ENCODE results near the gene NTRK3.
"Not testable (repeated sequence)": the region's sequence is repeated elsewhere in the genome, so short reads cannot be mapped to it uniquely, and the experiment has no call there.

The NTRK3 gene

DNA sequence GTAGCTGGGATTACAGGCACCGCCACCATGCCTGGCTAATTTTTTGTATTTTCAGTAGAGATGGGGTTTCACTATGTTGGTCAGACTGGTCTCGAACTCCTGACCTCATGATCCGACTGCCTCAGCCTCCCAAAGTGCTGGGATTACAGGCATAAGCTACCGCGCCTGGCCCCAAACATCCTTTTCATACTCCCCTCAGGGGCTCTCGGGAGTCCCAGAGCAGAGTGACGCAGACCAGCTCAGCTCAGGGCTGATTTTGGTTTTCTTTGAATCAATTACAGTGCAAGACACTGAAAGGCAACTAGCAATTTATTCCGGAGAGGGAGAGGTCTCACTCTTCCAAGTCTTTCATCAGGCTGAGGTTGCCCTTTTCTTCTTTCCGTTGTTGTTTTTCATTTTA lies 184.4 kb downstream of the NTRK3 start:
- intact Hi-C loops (cut with micrococcal nuclease); H3K9me3 Mint-ChIP-seq; H3K27me3 Mint-ChIP-seq: not testable (repeated sequence)

GRCh38 chr15:88071141-88071540 lies 185.4 kb downstream of the NTRK3 start:
- Mint-ChIP-seq H3K9me3 (no peaks in the 10 kb centered on the region), H3K4me3 (no peak overlapping the region), H3K27ac (no peak overlapping the region), H3K27me3 (no peaks in the 10 kb centered on the region), H3K36me3 (ENCODE audit: low read depth) (no peaks in the 10 kb centered on the region), H3K4me1 (ENCODE audit: low read depth) (no peaks in the 10 kb centered on the region)
- intact Hi-C loops (cut with micrococcal nuclease): no loop called here

More for the DNA sequence above, 184.4 kb downstream of the NTRK3 start:
- not testable (repeated sequence) for H3K27ac Mint-ChIP-seq; H3K36me3 Mint-ChIP-seq (ENCODE audit: low read depth); H3K4me3 Mint-ChIP-seq; H3K4me1 Mint-ChIP-seq (ENCODE audit: low read depth)

GRCh38 chr15:88069561-88069960 lies 187.0 kb downstream of the NTRK3 start:
- Mint-ChIP-seq H3K36me3 (ENCODE audit: low read depth) (no peaks in the 10 kb centered on the region), H3K27ac (no peak overlapping the region), H3K4me3 (no peak overlapping the region), H3K4me1 (ENCODE audit: low read depth) (no peaks in the 10 kb centered on the region), H3K9me3 (no peaks in the 10 kb centered on the region), H3K27me3 (no peaks in the 10 kb centered on the region)
- intact Hi-C loops (cut with micrococcal nuclease): no loop called here

DNA sequence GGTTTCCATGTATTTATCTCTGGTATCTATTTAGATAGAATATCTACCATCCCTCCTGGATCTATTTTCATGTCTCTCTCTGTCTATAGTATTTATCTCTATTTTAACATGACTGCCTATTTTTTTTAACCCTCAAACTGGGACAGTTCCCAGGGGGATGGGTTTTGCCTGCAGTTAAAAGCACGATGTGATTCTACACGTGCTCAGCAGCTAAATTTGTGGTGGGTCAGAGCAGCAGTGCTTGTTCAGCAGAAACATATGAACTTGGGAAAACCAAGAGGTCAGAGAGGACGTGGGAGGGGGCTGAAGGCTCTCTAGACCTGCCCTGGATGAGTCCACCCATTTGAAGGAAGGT lies 189.2 kb downstream of the NTRK3 start:
- H3K36me3 Mint-ChIP-seq (ENCODE audit: low read depth): no peaks in the 10 kb centered on the region
- intact Hi-C loops (cut with micrococcal nuclease): no loop called here
- no peak overlapping the region for H3K4me3 Mint-ChIP-seq
- H3K27ac Mint-ChIP-seq: no peak overlapping the region
- H3K4me1 Mint-ChIP-seq (ENCODE audit: low read depth): no peaks in the 10 kb centered on the region
- H3K27me3 Mint-ChIP-seq: no peaks in the 10 kb centered on the region
- no peaks in the 10 kb centered on the region for H3K9me3 Mint-ChIP-seq

- no peaks in the 10 kb centered on the region for H3K36me3 Mint-ChIP-seq (ENCODE audit: low read depth)
- H3K27ac Mint-ChIP-seq: no peak overlapping the region
- intact Hi-C loops (cut with micrococcal nuclease): no loop called here
- H3K9me3 Mint-ChIP-seq: no peaks in the 10 kb centered on the region
- no peak overlapping the region for H3K4me3 Mint-ChIP-seq
- no peaks in the 10 kb centered on the region for H3K27me3 Mint-ChIP-seq
- H3K4me1 Mint-ChIP-seq (ENCODE audit: low read depth): no peaks in the 10 kb centered on the region
Measured at GRCh38 chr15:88066636-88067330, 189.8 kb downstream of the NTRK3 start.

DNA sequence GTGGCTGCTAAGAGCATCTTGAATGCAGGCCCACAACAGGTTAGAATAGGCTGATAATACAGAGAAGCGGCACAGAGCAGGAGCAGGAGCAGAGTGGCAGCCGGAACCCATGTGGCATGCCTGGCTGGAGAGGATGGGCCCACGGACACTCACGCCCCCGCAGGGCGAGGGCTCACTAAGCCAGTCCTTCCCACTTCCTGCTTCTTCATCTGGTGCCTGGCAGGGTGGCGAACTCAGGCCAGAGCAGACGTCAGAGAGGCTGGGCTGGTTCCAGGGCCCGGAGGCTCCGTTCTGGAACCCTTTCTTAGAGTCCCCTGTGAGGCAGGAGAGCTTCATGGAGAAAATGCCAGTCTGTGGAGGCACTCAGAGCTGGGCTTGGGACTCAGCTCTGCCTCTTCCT lies 195.1 kb downstream of the NTRK3 start:
- intact Hi-C loops (cut with micrococcal nuclease): no loop called here
- no peaks in the 10 kb centered on the region for H3K9me3 Mint-ChIP-seq
- H3K27ac Mint-ChIP-seq: no peak overlapping the region
- H3K4me3 Mint-ChIP-seq: no peak overlapping the region
- no peaks in the 10 kb centered on the region for H3K36me3 Mint-ChIP-seq (ENCODE audit: low read depth)
- no peaks in the 10 kb centered on the region for H3K4me1 Mint-ChIP-seq (ENCODE audit: low read depth)
- no peaks in the 10 kb centered on the region for H3K27me3 Mint-ChIP-seq

DNA sequence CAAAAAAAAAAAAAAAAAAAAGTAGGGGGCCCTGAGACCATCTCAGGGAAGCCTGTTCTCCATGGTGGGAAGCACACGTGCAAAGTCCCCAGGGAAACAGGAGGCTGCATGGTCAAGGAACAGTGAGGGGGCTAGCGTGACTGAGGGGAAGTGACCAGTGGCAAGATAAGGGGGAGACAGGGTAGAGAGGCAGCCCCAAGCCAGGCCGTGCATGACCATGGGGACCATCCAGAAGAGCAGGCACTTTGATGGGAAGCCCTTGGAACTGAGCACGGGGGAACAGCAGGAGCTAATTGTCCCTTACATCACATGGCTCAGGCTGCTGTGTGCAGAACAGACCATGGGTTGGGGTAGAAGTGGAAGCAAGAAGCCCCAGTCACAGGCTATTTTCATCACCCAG lies 196.2 kb downstream of the NTRK3 start:
- Mint-ChIP-seq H3K27me3 (no peaks in the 10 kb centered on the region), H3K36me3 (ENCODE audit: low read depth) (no peaks in the 10 kb centered on the region), H3K27ac (no peak overlapping the region), H3K9me3 (no peaks in the 10 kb centered on the region), H3K4me3 (no peak overlapping the region), H3K4me1 (ENCODE audit: low read depth) (no peaks in the 10 kb centered on the region)
- intact Hi-C loops (cut with micrococcal nuclease): no loop called here

DNA sequence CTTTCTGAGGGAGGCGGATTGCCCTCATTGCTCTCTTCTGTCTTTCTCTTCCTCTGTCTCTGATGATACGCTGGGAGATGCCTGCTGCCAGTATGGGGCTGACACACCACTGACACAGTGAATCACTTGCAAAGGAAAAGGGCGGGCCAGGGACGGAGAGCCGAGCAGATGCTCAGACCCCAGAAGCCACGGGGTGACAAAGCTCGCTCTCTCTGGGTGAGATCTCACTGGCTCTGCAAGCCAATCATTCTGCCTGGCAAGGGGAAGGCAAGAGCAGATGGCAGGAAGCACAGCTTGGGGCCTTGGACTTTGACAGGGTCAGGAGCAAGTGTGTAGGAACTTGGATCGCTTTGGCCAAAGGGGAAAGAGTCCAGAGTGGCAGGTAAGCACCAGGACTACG lies 198.7 kb downstream of the NTRK3 start:
- Mint-ChIP-seq H3K4me1 (ENCODE audit: low read depth) (no peaks in the 10 kb centered on the region), H3K36me3 (ENCODE audit: low read depth) (no peaks in the 10 kb centered on the region), H3K9me3 (no peaks in the 10 kb centered on the region), H3K4me3 (no peak overlapping the region), H3K27me3 (no peaks in the 10 kb centered on the region), H3K27ac (no peak overlapping the region)
- intact Hi-C loops (cut with micrococcal nuclease): no loop called here

- Mint-ChIP-seq H3K36me3 (ENCODE audit: low read depth) (no peaks in the 10 kb centered on the region), H3K4me3 (no peak overlapping the region), H3K27ac (no peak overlapping the region), H3K4me1 (ENCODE audit: low read depth) (no peaks in the 10 kb centered on the region), H3K27me3 (no peaks in the 10 kb centered on the region), H3K9me3 (peaks cover 5% of the 10 kb centered on the region)
- intact Hi-C loops (cut with micrococcal nuclease): no loop called here
Measured at GRCh38 chr15:88049506-88049905, 207.0 kb downstream of the NTRK3 start.

- Mint-ChIP-seq H3K4me1 (ENCODE audit: low read depth) (no peaks in the 10 kb centered on the region), H3K9me3 (peaks cover 5% of the 10 kb centered on the region), H3K36me3 (ENCODE audit: low read depth) (no peaks in the 10 kb centered on the region), H3K27ac (no peak overlapping the region), H3K4me3 (no peak overlapping the region), H3K27me3 (no peaks in the 10 kb centered on the region)
- intact Hi-C loops (cut with micrococcal nuclease): no loop called here
Measured at GRCh38 chr15:88048755-88049154, 207.8 kb downstream of the NTRK3 start.

- peaks cover 5% of the 10 kb centered on the region for H3K9me3 Mint-ChIP-seq
- H3K4me1 Mint-ChIP-seq (ENCODE audit: low read depth): no peaks in the 10 kb centered on the region
- H3K4me3 Mint-ChIP-seq: no peak overlapping the region
- no peaks in the 10 kb centered on the region for H3K27me3 Mint-ChIP-seq
- intact Hi-C loops (cut with micrococcal nuclease): no loop called here
- H3K27ac Mint-ChIP-seq: no peak overlapping the region
- H3K36me3 Mint-ChIP-seq (ENCODE audit: low read depth): no peaks in the 10 kb centered on the region
Measured at GRCh38 chr15:88048237-88048636, 208.3 kb downstream of the NTRK3 start.

DNA sequence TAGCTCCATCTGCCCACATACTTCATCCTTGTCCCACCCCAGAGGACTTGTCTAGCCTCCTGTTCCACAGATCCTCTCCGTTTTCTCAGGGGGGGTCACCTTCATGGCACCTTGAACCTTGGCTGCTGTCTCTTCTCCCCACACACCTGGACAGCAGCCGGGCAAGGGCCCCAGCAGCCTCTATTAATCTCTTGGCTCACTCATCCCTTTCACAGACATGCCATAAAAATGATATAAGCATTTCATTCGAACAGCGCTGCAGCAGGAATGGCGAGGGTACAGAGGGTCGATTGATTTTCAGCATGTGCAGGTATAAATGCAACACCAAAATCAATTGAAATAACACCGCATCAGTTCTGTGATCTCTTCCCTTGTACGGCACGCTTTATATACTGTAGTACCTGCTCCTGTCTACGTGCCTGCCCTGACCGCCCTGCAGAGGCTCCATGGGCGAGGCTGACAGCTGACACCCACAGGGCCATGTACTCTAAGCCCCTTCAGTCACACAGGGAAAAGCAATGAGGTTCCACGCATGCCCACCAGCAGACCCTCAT lies 209.9 kb downstream of the NTRK3 start:
- intact Hi-C loops (cut with micrococcal nuclease): no loop called here
- H3K9me3 Mint-ChIP-seq: peaks cover 5% of the 10 kb centered on the region
- no peaks in the 10 kb centered on the region for H3K36me3 Mint-ChIP-seq (ENCODE audit: low read depth)
- H3K27me3 Mint-ChIP-seq: no peaks in the 10 kb centered on the region
- H3K27ac Mint-ChIP-seq: no peak overlapping the region
- H3K4me1 Mint-ChIP-seq (ENCODE audit: low read depth): no peaks in the 10 kb centered on the region
- H3K4me3 Mint-ChIP-seq: no peak overlapping the region

DNA sequence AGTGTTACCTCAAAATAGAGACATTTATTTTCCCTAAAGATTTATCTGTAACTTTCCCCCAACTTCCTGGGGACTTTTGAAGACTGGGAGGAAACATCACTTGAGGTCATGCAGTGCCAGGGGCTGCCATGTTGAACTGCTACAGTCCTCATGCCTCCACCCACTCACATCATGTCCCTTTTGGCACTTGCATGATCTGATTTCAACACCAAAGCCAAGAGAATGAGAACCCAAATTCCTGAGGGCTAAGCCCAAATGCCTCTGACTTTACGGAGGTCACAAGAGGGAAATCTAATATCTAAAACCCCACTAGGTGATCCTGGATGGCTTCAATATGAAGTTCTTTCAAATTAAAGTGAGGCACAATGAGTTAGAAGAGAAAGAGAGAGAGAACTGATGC lies 213.1 kb downstream of the NTRK3 start:
- intact Hi-C loops (cut with micrococcal nuclease): no loop called here
- peaks cover 5% of the 10 kb centered on the region for H3K9me3 Mint-ChIP-seq
- H3K4me3 Mint-ChIP-seq: no peak overlapping the region
- H3K27ac Mint-ChIP-seq: no peak overlapping the region
- H3K4me1 Mint-ChIP-seq (ENCODE audit: low read depth): no peaks in the 10 kb centered on the region
- peaks cover 1% of the 10 kb centered on the region for H3K27me3 Mint-ChIP-seq
- H3K36me3 Mint-ChIP-seq (ENCODE audit: low read depth): no peaks in the 10 kb centered on the region

GRCh38 chr15:88042047-88042446 lies 214.5 kb downstream of the NTRK3 start:
- Mint-ChIP-seq H3K36me3 (ENCODE audit: low read depth) (no peaks in the 10 kb centered on the region), H3K9me3 (peaks cover 5% of the 10 kb centered on the region), H3K4me1 (ENCODE audit: low read depth) (no peaks in the 10 kb centered on the region), H3K27me3 (peaks cover 6% of the 10 kb centered on the region), H3K4me3 (no peak overlapping the region), H3K27ac (no peak overlapping the region)
- intact Hi-C loops (cut with micrococcal nuclease): no loop called here

GRCh38 chr15:88040516-88040915 lies 216.0 kb downstream of the NTRK3 start:
- Mint-ChIP-seq H3K36me3 (ENCODE audit: low read depth) (no peaks in the 10 kb centered on the region), H3K27ac (no peak overlapping the region), H3K4me1 (ENCODE audit: low read depth) (peaks cover 6% of the 10 kb centered on the region), H3K9me3 (no peaks in the 10 kb centered on the region), H3K4me3 (no peak overlapping the region), H3K27me3 (peaks cover 19% of the 10 kb centered on the region)
- intact Hi-C loops (cut with micrococcal nuclease): no loop called here
